ENCODE data around the gene GALNT10.

Gene GALNT10

GRCh38 chr5:154203798-154204578 is 13.5 kb downstream of the GALNT10 start:
- no peak for DNase-seq

GRCh38 chr5:154205441-154206117 is 15.0 kb downstream of the GALNT10 start:
- no peak for DNase-seq

GRCh38 chr5:154206311-154206710 is 15.8 kb downstream of the GALNT10 start:
- DNase-seq = no peak

GRCh38 chr5:154207204-154207603 is 16.7 kb downstream of the GALNT10 start:
- no peak for DNase-seq

- DNase-seq = no peak
These were observed 19.1 kb downstream of the GALNT10 start for GRCh38 chr5:154209591-154210081.

GRCh38 chr5:154210163-154210562 is 19.6 kb downstream of the GALNT10 start:
- DNase-seq = no peak

GRCh38 chr5:154211641-154212390 is 21.3 kb downstream of the GALNT10 start:
- no peak for DNase-seq

GRCh38 chr5:154213592-154213991 is 23.1 kb downstream of the GALNT10 start:
- DNase-seq = no peak

- DNase-seq = no peak
These were observed 24.0 kb downstream of the GALNT10 start for GRCh38 chr5:154214371-154215106.

- no peak for DNase-seq
These were observed 25.2 kb downstream of the GALNT10 start for GRCh38 chr5:154215571-154216325.

GRCh38 chr5:154217462-154217861 is 26.9 kb downstream of the GALNT10 start:
- DNase-seq = no peak

- no peak for DNase-seq
These were observed 28.3 kb downstream of the GALNT10 start for GRCh38 chr5:154218786-154219185.

- DNase-seq = no peak
These were observed 30.1 kb downstream of the GALNT10 start for GRCh38 chr5:154220625-154221024.

- no peak for DNase-seq
These were observed 30.9 kb downstream of the GALNT10 start for GRCh38 chr5:154221371-154221896.

GRCh38 chr5:154222414-154222813 is 31.9 kb downstream of the GALNT10 start:
- DNase-seq = no peak

GRCh38 chr5:154223320-154223719 is 32.8 kb downstream of the GALNT10 start:
- no peak for DNase-seq

- DNase-seq = no peak
These were observed 36.6 kb downstream of the GALNT10 start for GRCh38 chr5:154227090-154227489.

- DNase-seq = no peak
These were observed 38.2 kb downstream of the GALNT10 start for GRCh38 chr5:154228696-154229095.

- DNase-seq = no peak
These were observed 40.0 kb downstream of the GALNT10 start for GRCh38 chr5:154230526-154230925.

GRCh38 chr5:154234551-154234950 is 44.0 kb downstream of the GALNT10 start:
- no peak for DNase-seq

GRCh38 chr5:154236011-154236410 is 45.5 kb downstream of the GALNT10 start:
- no peak for DNase-seq

Data from NK-92 treated with Interleukin-12 subunit alpha and Interleukin-12 subunit beta, amount 100 ng/mL, for 24 hours (cell line).